Measurements from ENCODE around the gene GNPDA2. TPM values are rescaled to one million over a fixed set of nuclear protein-coding genes. Genes with fewer than 3 reads are reported as not detected.

Gene GNPDA2
- total and polyA plus RNA-seq, 9 of the 15 experiments (the other 6 are each of a cell fraction or from before 2014, with no cell fraction given) = 10.6 to 20.4 (median 13.0) TPM

GRCh38 chr4:44726038-44726871, at the start of gene GNPDA2 (continued):
- TF ChIP-seq TRIM25 (IDR thresholded peaks at IDR 0.05; ENCODE audit: borderline replicate concordance) (no peak), FOXP4 (CRISPR knock-in tag; IDR thresholded peaks at IDR 0.05; ENCODE audit: borderline replicate concordance) (0 out of 2 replicates have a peak, but pooled peaks have one; percentile 40), POLR2G (IDR thresholded peaks at IDR 0.05; ENCODE audit: low read depth, low read length) (peak; percentile 94), BDP1 (IDR thresholded peaks at IDR 0.05; ENCODE audit: insufficient read depth, insufficient read length) (no peak), ZNF12 (CRISPR knock-in tag; IDR thresholded peaks at IDR 0.05) (no peak), ZBTB9 (CRISPR knock-in tag; IDR thresholded peaks at IDR 0.05) (no peak), MITF (IDR thresholded peaks at IDR 0.05) (no peak), ZNF165 (CRISPR knock-in tag; IDR thresholded peaks at IDR 0.05; ENCODE audit: borderline replicate concordance) (no peak), ZBTB26 (CRISPR knock-in tag; IDR thresholded peaks at IDR 0.05) (no peak), TOE1 (IDR thresholded peaks at IDR 0.05; ENCODE audit: borderline replicate concordance) (no peak; the same call in 1 of the 2 replicates), TOE1 (CRISPR knock-in tag; IDR thresholded peaks at IDR 0.05; ENCODE audit: borderline replicate concordance, low read depth) (no peak), GTF2E2 (tag; IDR thresholded peaks at IDR 0.05) (no peak), ESRRB (CRISPR knock-in tag; IDR thresholded peaks at IDR 0.05; ENCODE audit: borderline replicate concordance) (no peak), MAFK (IDR thresholded peaks at IDR 0.05; ENCODE audit: low read length) (no peak), EHMT2 (IDR thresholded peaks at IDR 0.05) (no peak), TCF3 (CRISPR knock-in tag; IDR thresholded peaks at IDR 0.05) (no peak), FOXK2 (conservative IDR thresholded peaks at IDR 0.05 in 1 of 2, IDR thresholded peaks at IDR 0.05 in 1 of 2; ENCODE audit: low read depth in 2 of 2) (peak in 1 of 2 experiments; percentile 65; a peak in 1 of 4 replicates), ZNF695 (CRISPR knock-in tag; IDR thresholded peaks at IDR 0.05) (no peak), CREM (IDR thresholded peaks at IDR 0.05; ENCODE audit: low read depth) (peak; percentile 51; the same call in 1 of the 2 replicates), DACH1 (IDR thresholded peaks at IDR 0.05; ENCODE audit: partially characterized antibody) (peak; percentile 33)

Measured in K562 (cell line).